Measurements from ENCODE around the gene NUDCD3. TPM values are rescaled to one million over a fixed set of nuclear protein-coding genes. Genes with fewer than 3 reads are reported as not detected.

The NUDCD3 gene
- total RNA-seq, 1 experiment from 2014 or later: 94.6 TPM

DNA sequence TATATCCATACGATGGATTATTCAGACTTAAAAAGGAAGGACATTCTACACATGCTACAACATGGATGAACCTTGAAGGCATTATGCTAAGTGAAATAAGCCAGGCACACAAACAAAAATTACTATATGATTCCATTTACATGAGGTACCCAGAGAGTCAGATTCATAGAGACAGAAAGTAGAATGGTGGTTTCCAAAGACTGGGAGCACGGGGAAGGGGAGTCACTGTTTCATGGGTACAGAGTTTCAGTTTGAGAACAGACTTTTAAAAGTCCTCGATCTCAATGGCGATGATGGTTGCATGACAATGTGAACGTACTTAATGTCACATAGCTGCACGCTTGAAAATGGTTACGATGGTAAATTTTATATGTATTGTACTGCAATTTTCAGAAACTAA, 39.3 kb downstream of the NUDCD3 start:
- no peak for TF ChIP-seq EZH2 (IDR thresholded peaks at IDR 0.05)
- TF ChIP-seq ATF3 (IDR thresholded peaks at IDR 0.05): no peak
- TF ChIP-seq ELF1 (IDR thresholded peaks at IDR 0.05; ENCODE audit: borderline replicate concordance, low read depth): no peak
- TF ChIP-seq CEBPB (IDR thresholded peaks at IDR 0.05; ENCODE audit: low read depth): no peak
- no peak for TF ChIP-seq FOSL1 (IDR thresholded peaks at IDR 0.05; ENCODE audit: low read depth)
- no peak for TF ChIP-seq SRF (IDR thresholded peaks at IDR 0.05; ENCODE audit: low read depth)
- no peak for TF ChIP-seq POLR2A (IDR thresholded peaks at IDR 0.05; ENCODE audit: borderline replicate concordance, extremely low read depth, insufficient read depth, insufficient read length)
- no peak for TF ChIP-seq RAD21 (IDR thresholded peaks at IDR 0.05; ENCODE audit: low read depth)
- no peak overlapping the region for H3K27ac ChIP-seq (ENCODE audit: low read depth, low read length)

DNA sequence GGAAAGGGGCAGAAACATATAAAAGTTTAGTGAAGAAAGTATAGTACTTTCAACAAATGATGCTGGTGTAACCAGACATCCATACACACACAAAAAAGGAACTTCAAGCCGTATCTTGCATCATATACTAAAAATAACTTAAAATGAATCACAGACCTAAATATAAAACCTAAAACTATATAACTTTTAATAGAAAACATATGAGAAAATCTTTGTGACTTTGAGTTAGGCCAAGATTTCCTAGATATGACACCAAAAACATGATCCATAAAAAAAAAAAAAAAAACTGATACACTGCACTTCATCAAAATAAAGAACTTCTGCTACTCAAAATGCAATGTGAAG, 40.9 kb downstream of the NUDCD3 start:
- Histone ChIP-seq H3K36me3 (ENCODE audit: control insufficient read depth in 1 of 2, insufficient read depth in 2 of 2, low read length in 2 of 2) (no peaks in the 10 kb centered on the region), H3K4me3 (replicated peaks in 1 of 2; ENCODE audit: low read depth in 1 of 2, low read length in 2 of 2) (no peak overlapping the region), H3K4me1 (ENCODE audit: control insufficient read depth in 1 of 2, insufficient read depth in 2 of 2, low read length in 2 of 2) (no peaks in the 10 kb centered on the region), H3K27ac (ENCODE audit: low read depth, low read length) (no peak overlapping the region), H3K27me3 (ENCODE audit: insufficient read depth, low read length) (no peaks in the 10 kb centered on the region), H3K9me2 (ENCODE audit: insufficient read depth) (no peaks in the 10 kb centered on the region), H4K20me1 (ENCODE audit: insufficient read depth) (no peaks in the 10 kb centered on the region), H3K9me3 (ENCODE audit: control insufficient read depth in 1 of 2, insufficient read depth in 1 of 2, low read depth in 1 of 2, low read length in 2 of 2) (no peaks in the 10 kb centered on the region), H3K79me2 (ENCODE audit: insufficient read depth, low read length) (peaks cover 75% of the 10 kb centered on the region), H3K4me2 (ENCODE audit: low read length) (no peak overlapping the region), H3K9ac (ENCODE audit: low read length) (no peak overlapping the region), H2AFZ (ENCODE audit: low read depth, low read length, poor library complexity, severe bottlenecking) (no peak overlapping the region)
- ChIA-PET CTCF (no interaction called here), POLR2A (no interaction called here), RAD21 (ENCODE audit: low non-redundant PET in 1 of 2, low total read pairs in 2 of 2, uncharacterized antibody in 2 of 2, unreplicated experiment in 2 of 2) (no interaction called here)
- ATAC-seq: no peak
- no TSS peak for BruUV-seq (replicated peaks)
- intact Hi-C loops (cut with micrococcal nuclease): no loop called here
- no peak for DNase-seq (ENCODE audit: low read depth, low spot score)
- TF ChIP-seq, protein P1, sequence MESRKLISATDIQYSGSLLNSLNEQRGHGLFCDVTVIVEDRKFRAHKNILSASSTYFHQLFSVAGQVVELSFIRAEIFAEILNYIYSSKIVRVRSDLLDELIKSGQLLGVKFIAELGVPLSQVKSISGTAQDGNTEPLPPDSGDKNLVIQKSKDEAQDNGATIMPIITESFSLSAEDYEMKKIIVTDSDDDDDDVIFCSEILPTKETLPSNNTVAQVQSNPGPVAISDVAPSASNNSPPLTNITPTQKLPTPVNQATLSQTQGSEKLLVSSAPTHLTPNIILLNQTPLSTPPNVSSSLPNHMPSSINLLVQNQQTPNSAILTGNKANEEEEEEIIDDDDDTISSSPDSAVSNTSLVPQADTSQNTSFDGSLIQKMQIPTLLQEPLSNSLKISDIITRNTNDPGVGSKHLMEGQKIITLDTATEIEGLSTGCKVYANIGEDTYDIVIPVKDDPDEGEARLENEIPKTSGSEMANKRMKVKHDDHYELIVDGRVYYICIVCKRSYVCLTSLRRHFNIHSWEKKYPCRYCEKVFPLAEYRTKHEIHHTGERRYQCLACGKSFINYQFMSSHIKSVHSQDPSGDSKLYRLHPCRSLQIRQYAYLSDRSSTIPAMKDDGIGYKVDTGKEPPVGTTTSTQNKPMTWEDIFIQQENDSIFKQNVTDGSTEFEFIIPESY (IDR thresholded peaks at IDR 0.05; ENCODE audit: extremely low read depth, insufficient replicate concordance, low read length): no peak
- TF ChIP-seq, protein P2, sequence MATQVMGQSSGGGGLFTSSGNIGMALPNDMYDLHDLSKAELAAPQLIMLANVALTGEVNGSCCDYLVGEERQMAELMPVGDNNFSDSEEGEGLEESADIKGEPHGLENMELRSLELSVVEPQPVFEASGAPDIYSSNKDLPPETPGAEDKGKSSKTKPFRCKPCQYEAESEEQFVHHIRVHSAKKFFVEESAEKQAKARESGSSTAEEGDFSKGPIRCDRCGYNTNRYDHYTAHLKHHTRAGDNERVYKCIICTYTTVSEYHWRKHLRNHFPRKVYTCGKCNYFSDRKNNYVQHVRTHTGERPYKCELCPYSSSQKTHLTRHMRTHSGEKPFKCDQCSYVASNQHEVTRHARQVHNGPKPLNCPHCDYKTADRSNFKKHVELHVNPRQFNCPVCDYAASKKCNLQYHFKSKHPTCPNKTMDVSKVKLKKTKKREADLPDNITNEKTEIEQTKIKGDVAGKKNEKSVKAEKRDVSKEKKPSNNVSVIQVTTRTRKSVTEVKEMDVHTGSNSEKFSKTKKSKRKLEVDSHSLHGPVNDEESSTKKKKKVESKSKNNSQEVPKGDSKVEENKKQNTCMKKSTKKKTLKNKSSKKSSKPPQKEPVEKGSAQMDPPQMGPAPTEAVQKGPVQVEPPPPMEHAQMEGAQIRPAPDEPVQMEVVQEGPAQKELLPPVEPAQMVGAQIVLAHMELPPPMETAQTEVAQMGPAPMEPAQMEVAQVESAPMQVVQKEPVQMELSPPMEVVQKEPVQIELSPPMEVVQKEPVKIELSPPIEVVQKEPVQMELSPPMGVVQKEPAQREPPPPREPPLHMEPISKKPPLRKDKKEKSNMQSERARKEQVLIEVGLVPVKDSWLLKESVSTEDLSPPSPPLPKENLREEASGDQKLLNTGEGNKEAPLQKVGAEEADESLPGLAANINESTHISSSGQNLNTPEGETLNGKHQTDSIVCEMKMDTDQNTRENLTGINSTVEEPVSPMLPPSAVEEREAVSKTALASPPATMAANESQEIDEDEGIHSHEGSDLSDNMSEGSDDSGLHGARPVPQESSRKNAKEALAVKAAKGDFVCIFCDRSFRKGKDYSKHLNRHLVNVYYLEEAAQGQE (IDR thresholded peaks at IDR 0.05; ENCODE audit: low read depth): no peak
- TF ChIP-seq ZNF274 (IDR thresholded peaks at IDR 0.05; ENCODE audit: low read depth, low read length) (no peak), FOSL1 (IDR thresholded peaks at IDR 0.05; ENCODE audit: low read depth) (no peak), SRF (IDR thresholded peaks at IDR 0.05; ENCODE audit: low read depth) (no peak), SIN3A (IDR thresholded peaks at IDR 0.05; ENCODE audit: low read depth) (no peak), SP1 (IDR thresholded peaks at IDR 0.05; ENCODE audit: low read depth) (no peak), ATF3 (IDR thresholded peaks at IDR 0.05) (no peak), RAD21 (IDR thresholded peaks at IDR 0.05; ENCODE audit: low read depth) (no peak), CEBPB (IDR thresholded peaks at IDR 0.05; ENCODE audit: low read depth) (no peak), ELF1 (IDR thresholded peaks at IDR 0.05; ENCODE audit: borderline replicate concordance, low read depth) (no peak), ZFX (IDR thresholded peaks at IDR 0.05) (no peak), POLR2A (IDR thresholded peaks at IDR 0.05; ENCODE audit: borderline replicate concordance, extremely low read depth, insufficient read depth, insufficient read length) (no peak)

More for the DNA sequence above, 39.3 kb downstream of the NUDCD3 start:
- Histone ChIP-seq H3K9ac (ENCODE audit: low read length) (no peak overlapping the region), H3K4me3 (replicated peaks in 1 of 2; ENCODE audit: low read depth in 1 of 2, low read length in 2 of 2) (no peak overlapping the region), H3K4me2 (ENCODE audit: low read length) (no peak overlapping the region), H4K20me1 (ENCODE audit: insufficient read depth) (no peaks in the 10 kb centered on the region), H3K4me1 (ENCODE audit: control insufficient read depth in 1 of 2, insufficient read depth in 2 of 2, low read length in 2 of 2) (no peaks in the 10 kb centered on the region), H3K36me3 (ENCODE audit: control insufficient read depth in 1 of 2, insufficient read depth in 2 of 2, low read length in 2 of 2) (no peaks in the 10 kb centered on the region), H3K27me3 (ENCODE audit: insufficient read depth, low read length) (no peaks in the 10 kb centered on the region), H3K9me3 (ENCODE audit: control insufficient read depth in 1 of 2, insufficient read depth in 1 of 2, low read depth in 1 of 2, low read length in 2 of 2) (no peaks in the 10 kb centered on the region), H3K9me2 (ENCODE audit: insufficient read depth) (no peaks in the 10 kb centered on the region), H2AFZ (ENCODE audit: low read depth, low read length, poor library complexity, severe bottlenecking) (no peak overlapping the region), H3K79me2 (ENCODE audit: insufficient read depth, low read length) (peaks cover 75% of the 10 kb centered on the region)
- DNase-seq (ENCODE audit: low read depth, low spot score) (no peak), ATAC-seq (no peak)
- CTCF ChIA-PET: no interaction called here
- POLR2A ChIA-PET: no interaction called here
- intact Hi-C loops (cut with micrococcal nuclease): no loop called here
- RAD21 ChIA-PET (ENCODE audit: low non-redundant PET in 1 of 2, low total read pairs in 2 of 2, uncharacterized antibody in 2 of 2, unreplicated experiment in 2 of 2): no interaction called here
- BruUV-seq (replicated peaks): no TSS peak
